ENCODE results near the gene TBC1D3B.
A peak's percentile ranks its signal among the peaks of the same experiment; 100 is the strongest.

Gene TBC1D3B

GRCh38 chr17:36132421-36132831 lies 44.0 kb downstream of the TBC1D3B start:
- TF ChIP-seq CTCF (IDR thresholded peaks at IDR 0.05; ENCODE audit: low read depth, low read length), result no peak
- in situ Hi-C loops (cut with HindIII; ENCODE audit: low sequenced_read_pairs), result no loop called here
- no peak overlapping the region for H3K4me3 ChIP-seq (ENCODE audit: low read depth, low read length)
- DNase-seq (ENCODE audit: low read depth, low spot score), result no peak

DNA sequence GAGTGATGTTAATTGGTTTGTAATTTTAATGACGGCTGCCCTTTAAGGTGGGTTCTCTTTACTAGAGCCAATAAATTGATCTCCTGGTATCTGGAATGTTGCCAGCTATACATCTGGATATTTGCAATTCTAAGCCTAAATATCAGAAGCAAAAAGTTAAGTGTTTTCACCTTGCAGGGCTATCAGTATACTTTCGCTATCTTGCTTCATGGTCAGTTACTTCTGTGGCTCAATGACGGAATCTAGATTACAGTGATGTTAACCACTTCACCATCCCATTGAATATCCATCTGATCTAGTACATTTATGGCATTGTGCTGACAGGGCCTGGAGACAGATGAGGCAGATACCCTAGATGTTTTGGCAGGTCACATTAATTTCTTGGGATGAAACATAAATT lies 44.5 kb downstream of the TBC1D3B start:
- H3K4me3 ChIP-seq (ENCODE audit: low read depth, low read length), result no peak overlapping the region
- TF ChIP-seq CTCF (IDR thresholded peaks at IDR 0.05; ENCODE audit: low read depth, low read length), result no peak
- no peak for DNase-seq (ENCODE audit: low read depth, low spot score)
- in situ Hi-C loops (cut with HindIII; ENCODE audit: low sequenced_read_pairs), result no loop called here

DNA sequence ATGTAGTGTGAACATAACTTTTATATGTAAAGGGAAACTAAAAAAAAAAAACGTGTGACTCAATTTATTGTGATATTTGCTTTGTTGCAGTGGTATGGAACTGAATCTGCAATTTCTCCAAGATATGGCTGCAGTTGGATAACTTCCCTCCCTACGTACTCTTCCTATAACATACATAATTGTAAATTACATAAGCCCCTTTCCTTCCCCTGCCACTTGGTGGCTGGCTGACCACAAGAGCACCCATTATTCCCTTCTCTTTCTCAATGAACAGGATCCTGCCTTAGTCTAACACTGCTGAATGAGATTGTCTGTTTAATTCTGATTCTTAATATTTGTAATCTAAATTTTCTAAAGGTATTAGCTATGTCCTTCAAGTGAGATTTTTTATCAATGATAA lies 45.0 kb downstream of the TBC1D3B start:
- in situ Hi-C loops (cut with HindIII; ENCODE audit: low sequenced_read_pairs), result no loop called here
- TF ChIP-seq CTCF (IDR thresholded peaks at IDR 0.05; ENCODE audit: low read depth, low read length), result no peak
- DNase-seq (ENCODE audit: low read depth, low spot score), result no peak
- H3K4me3 ChIP-seq (ENCODE audit: low read depth, low read length), result no peak overlapping the region

DNA sequence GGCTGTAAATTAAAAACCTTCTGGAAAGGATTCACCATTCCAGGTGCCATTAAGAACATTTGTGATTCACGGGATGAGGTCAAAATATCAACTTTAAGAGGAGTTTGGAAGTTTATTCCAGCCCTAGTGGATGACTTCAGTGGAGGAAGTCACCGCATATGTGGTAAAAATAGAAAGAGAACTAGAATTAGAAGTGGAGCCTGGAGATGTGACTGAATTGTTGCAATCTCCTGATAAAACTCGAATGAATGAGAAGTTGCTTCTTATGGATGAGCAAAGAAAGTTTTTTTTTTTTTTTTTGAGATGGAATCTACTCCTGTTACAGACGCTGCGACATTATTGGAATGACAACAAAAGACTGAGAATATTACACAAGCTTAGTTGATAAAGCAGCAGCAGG lies 46.1 kb downstream of the TBC1D3B start:
- no peak overlapping the region for H3K4me3 ChIP-seq (ENCODE audit: low read depth, low read length)
- in situ Hi-C loops (cut with HindIII; ENCODE audit: low sequenced_read_pairs), result no loop called here
- no peak for TF ChIP-seq CTCF (IDR thresholded peaks at IDR 0.05; ENCODE audit: low read depth, low read length)
- no peak for DNase-seq (ENCODE audit: low read depth, low spot score)

DNA sequence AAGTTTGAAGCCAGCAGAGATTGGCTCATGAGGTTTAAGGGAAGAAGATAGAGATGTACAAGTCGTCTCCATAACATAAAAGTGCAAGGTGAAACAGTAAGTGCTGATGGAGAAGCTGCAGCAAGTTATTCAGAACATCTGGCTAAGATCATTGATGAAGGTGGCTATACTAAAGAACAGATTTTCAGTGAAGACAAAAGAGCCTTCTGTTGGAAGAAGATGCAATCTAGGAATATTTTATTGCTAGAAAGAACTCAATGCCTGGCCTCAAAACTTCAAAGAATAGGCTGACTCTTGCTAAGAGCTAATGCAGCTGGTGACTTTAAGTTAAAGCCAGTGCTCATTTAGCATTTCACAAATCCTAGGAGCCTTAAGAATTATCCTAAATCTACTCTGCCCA lies 46.8 kb downstream of the TBC1D3B start:
- no peak for DNase-seq (ENCODE audit: low read depth, low spot score)
- H3K4me3 ChIP-seq (ENCODE audit: low read depth, low read length), result no peak overlapping the region
- TF ChIP-seq CTCF (IDR thresholded peaks at IDR 0.05; ENCODE audit: low read depth, low read length), result no peak
- in situ Hi-C loops (cut with HindIII; ENCODE audit: low sequenced_read_pairs), result no loop called here

DNA sequence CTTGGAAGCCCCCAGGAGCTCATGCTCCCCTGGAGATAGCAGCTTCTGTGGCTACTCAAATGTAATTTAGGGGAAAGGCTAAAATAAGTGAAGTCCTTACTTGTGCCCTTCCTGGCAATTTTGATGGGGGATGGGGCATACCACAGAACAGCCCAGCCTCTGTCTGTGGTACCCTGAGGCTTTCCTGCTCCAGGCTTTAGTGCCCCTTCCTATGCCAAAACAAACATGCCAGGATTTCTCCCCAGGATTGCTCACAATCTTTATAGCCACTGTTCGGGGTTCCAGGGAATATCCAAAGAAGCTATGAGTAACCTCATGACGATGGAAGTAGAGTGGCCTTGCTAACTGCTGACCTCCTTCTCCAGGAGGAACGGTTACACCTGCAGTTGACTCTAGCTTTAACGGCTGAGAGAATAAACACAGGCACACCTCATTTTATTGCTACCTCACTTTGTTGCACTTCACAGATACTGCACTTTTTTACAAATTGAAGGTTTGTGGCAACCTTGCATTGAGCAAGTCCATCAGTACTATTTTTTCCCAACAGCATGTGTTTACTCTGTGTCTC lies 47.9 kb downstream of the TBC1D3B start:
- in situ Hi-C loops (cut with HindIII; ENCODE audit: low sequenced_read_pairs), result no loop called here
- peak; percentile 77 for DNase-seq (ENCODE audit: low read depth, low spot score)
- no peak overlapping the region for H3K4me3 ChIP-seq (ENCODE audit: low read depth, low read length)
- TF ChIP-seq CTCF (IDR thresholded peaks at IDR 0.05; ENCODE audit: low read depth, low read length), result no peak

- no peak for TF ChIP-seq CTCF (IDR thresholded peaks at IDR 0.05; ENCODE audit: low read depth, low read length)
- DNase-seq (ENCODE audit: low read depth, low spot score), result no peak
- no peak overlapping the region for H3K4me3 ChIP-seq (ENCODE audit: low read depth, low read length)
- in situ Hi-C loops (cut with HindIII; ENCODE audit: low sequenced_read_pairs), result no loop called here
These were observed 48.5 kb downstream of the TBC1D3B start for GRCh38 chr17:36127911-36128310.
